CD14-positive monocyte (primary cell): ENCODE measurements around the gene HPGD. TPM values are rescaled to one million over a fixed set of nuclear protein-coding genes. Genes with fewer than 3 reads are reported as not detected.

Experiments used
- DNase-seq, 3 donors: peaks; one replicate each; pipeline ENCODE4 v3.0.0-alpha.2; 2011 to 2022
- H2AFZ ChIP-seq: 2 replicates; pipeline ENCODE4 v1.6.0; 2012; ENCODE audit warnings: mild to moderate bottlenecking, low read depth, low read length, inconsistent platforms; ENCODE audit not compliant: insufficient read depth, poor library complexity, severe bottlenecking
- H3K27ac ChIP-seq, 2 donors: 1 replicate in 1 of 2; 2 replicates in 1 of 2; pipeline ENCODE4 v1.5.1; 2012 to 2013; ENCODE audit warnings: low read length in 2 of 2, control low read depth in 1 of 2, inconsistent platforms in 1 of 2, low read depth in 1 of 2, mild to moderate bottlenecking in 1 of 2
- H3K27me3 ChIP-seq, 2 donors: one replicate each; pipeline versions ENCODE4 v1.6.0 to v1.6.1; 2011 to 2013; ENCODE audit warnings: low read length in 2 of 2; ENCODE audit not compliant: control insufficient read depth in 2 of 2, insufficient read depth in 2 of 2
- H3K36me3 ChIP-seq, 2 donors: replicated peaks in 1 of 2; 1 replicate in 1 of 2; 2 replicates in 1 of 2; pipeline versions ENCODE4 v1.5.1 to v1.6.1; 2012 to 2013; ENCODE audit warnings: low read length in 2 of 2, control low read depth in 1 of 2, inconsistent platforms in 1 of 2, mild to moderate bottlenecking in 1 of 2; ENCODE audit not compliant: insufficient read depth in 2 of 2, control insufficient read depth in 1 of 2
- H3K4me1 ChIP-seq, 2 donors: 1 replicate in 1 of 2; 2 replicates in 1 of 2; pipeline versions ENCODE4 v1.5.1 to v1.6.1; 2012 to 2013; ENCODE audit warnings: low read length in 2 of 2, control low read depth in 1 of 2, inconsistent platforms in 1 of 2, mild to moderate bottlenecking in 1 of 2, moderate library complexity in 1 of 2; ENCODE audit not compliant: insufficient read depth in 2 of 2, control insufficient read depth in 1 of 2
- H3K4me2 ChIP-seq: replicated peaks from 2 replicates; pipeline ENCODE3; 2012; ENCODE audit warnings: low read length, moderate library complexity, mild to moderate bottlenecking; ENCODE audit not compliant: poor library complexity, severe bottlenecking; ENCODE audit errors: extremely low read depth
- H3K4me3 ChIP-seq, 3 experiments: fragments of 200-600 bp in 1 of 3; sonication (generic) in 1 of 3; replicated peaks in 1 of 3; 1 replicate in 2 of 3; 2 replicates in 1 of 3; pipeline ENCODE4 v1.5.1; 2011 to 2013; ENCODE audit warnings: low read length in 3 of 3, mild to moderate bottlenecking in 3 of 3, control low read depth in 2 of 3, low read depth in 2 of 3, inconsistent platforms in 1 of 3, moderate library complexity in 1 of 3
- H3K79me2 ChIP-seq: 2 replicates; pipeline ENCODE4 v1.6.0; 2012; ENCODE audit warnings: mild to moderate bottlenecking, control low read depth, inconsistent platforms, low read length, moderate library complexity; ENCODE audit not compliant: insufficient read depth
- H3K9ac ChIP-seq: 2 replicates; pipeline ENCODE4 v1.6.0; 2017; ENCODE audit warnings: low read length, mild to moderate bottlenecking; ENCODE audit not compliant: insufficient read depth, poor library complexity, severe bottlenecking
- H3K9me3 ChIP-seq, 2 donors: replicated peaks in 1 of 2; 1 replicate in 1 of 2; 2 replicates in 1 of 2; pipeline versions ENCODE4 v1.5.1 to v1.6.1; 2012 to 2013; ENCODE audit warnings: low read length in 2 of 2, control low read depth in 1 of 2; ENCODE audit not compliant: control insufficient read depth in 1 of 2, insufficient read depth in 1 of 2
- H4K20me1 ChIP-seq: 2 replicates; pipeline ENCODE4 v1.6.0; 2012; ENCODE audit warnings: mild to moderate bottlenecking, low read length, control low read depth, moderate library complexity; ENCODE audit not compliant: insufficient read depth
- H3K27ac Mint-ChIP-seq, 7 donors: one replicate each; pipeline ENCODE4 v1.8.0; 2020; ENCODE audit warnings: mild to moderate bottlenecking in 7 of 7, mixed read lengths in 7 of 7, moderate library complexity in 6 of 7, inconsistent platforms in 2 of 7
- H3K27me3 Mint-ChIP-seq, 3 donors: one replicate each; pipeline ENCODE4 v1.8.0; 2021 to 2022; ENCODE audit warnings: low read depth in 3 of 3, mild to moderate bottlenecking in 3 of 3, mixed read lengths in 3 of 3, moderate library complexity in 3 of 3, inconsistent platforms in 1 of 3
- H3K36me3 Mint-ChIP-seq, 2 donors: one replicate each; pipeline ENCODE4 v1.8.0; 2020; ENCODE audit warnings: mixed read lengths in 2 of 2, inconsistent platforms in 1 of 2, mild to moderate bottlenecking in 1 of 2
- H3K4me1 Mint-ChIP-seq: one replicate; pipeline ENCODE4 v1.8.0; 2020; ENCODE audit warnings: mild to moderate bottlenecking, mixed read lengths
- H3K4me3 Mint-ChIP-seq, 2 donors: one replicate each; pipeline ENCODE4 v1.8.0; 2020; ENCODE audit warnings: mild to moderate bottlenecking in 2 of 2, mixed read lengths in 2 of 2, moderate library complexity in 1 of 2
- H3K9me3 Mint-ChIP-seq, 7 donors: one replicate each; pipeline ENCODE4 v1.8.0; 2020 to 2022; ENCODE audit warnings: mixed read lengths in 7 of 7, mild to moderate bottlenecking in 6 of 7, moderate library complexity in 6 of 7, inconsistent platforms in 2 of 7
- WGBS: methylation state at CpG from one replicate; pipeline ENCODE4 v1.1.5; 2013; ENCODE audit warnings: missing lambda C conversion rate; ENCODE audit not compliant: insufficient coverage; 5-methylcytosine and 5-hydroxymethylcytosine counted together
- intact Hi-C, 2 donors: fragments of 100-400 bp; cut with micrococcal nuclease; formaldehyde crosslinking; loops; one replicate each; pipeline versions ENCODE4 v1.15.0 to v1.15.1; 2023
- polyA plus RNA-seq, 3 donors: library from polyadenylated mRNA; depleted of rRNA in 1 of 3; unstranded in 2 of 3; stranded (reverse) in 1 of 3; fragments of 300-500 nt in 2 of 3; fragments of >200 nt in 1 of 3; fragmentation: Illumina TruSeq in 2 of 3; gene quantifications; 1 replicate in 2 of 3; 2 replicates in 1 of 3; pipeline ENCODE4 v1.2.3, GENCODE V29; 2012 to 2021
- TF ChIP-seq, protein P1 (sequence below): fragments of 200-600 bp; IDR thresholded peaks from one replicate; pipeline ENCODE4 v1.8.0; 2022; ENCODE audit warnings: antibody characterized with exemption, mild to moderate bottlenecking

HPGD gene
- polyA plus RNA-seq, 3 donors: 0.17 to 2.3 (median 1.3) TPM

DNA sequence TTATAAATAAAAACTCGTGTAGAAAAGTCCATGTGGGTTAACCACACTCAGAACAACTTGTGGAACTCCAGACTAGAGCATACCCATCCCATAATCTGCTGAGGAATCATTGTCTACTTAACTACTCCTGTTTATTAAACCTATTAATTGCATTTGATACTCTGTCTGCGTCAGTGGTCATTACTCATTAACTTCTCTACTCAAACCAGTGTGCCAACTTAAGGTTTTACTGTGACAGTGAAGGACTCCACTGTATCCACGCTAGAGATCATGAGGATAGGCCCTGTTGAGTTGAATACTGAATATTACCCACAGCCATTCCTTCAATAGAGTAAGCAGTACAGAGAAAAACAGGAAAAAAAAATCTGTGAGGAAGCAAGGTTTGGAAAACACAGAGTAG, 17.3 kb downstream of the HPGD start:
- no peaks in the 10 kb centered on the region for H3K27me3 ChIP-seq
- no peak overlapping the region for H3K9ac ChIP-seq
- no peaks in the 10 kb centered on the region for H3K79me2 ChIP-seq
- Mint-ChIP-seq H3K36me3 (no peaks in the 10 kb centered on the region), H3K4me3 (no peak overlapping the region), H3K4me1 (no peaks in the 10 kb centered on the region), H3K27ac (no peak overlapping the region), H3K27me3 (no peaks in the 10 kb centered on the region), H3K9me3 (peaks cover 0 to 3% (median 0%) of the 10 kb centered on the region in 7 donors)
- intact Hi-C loops: no loop called here
- TF ChIP-seq, protein P1, sequence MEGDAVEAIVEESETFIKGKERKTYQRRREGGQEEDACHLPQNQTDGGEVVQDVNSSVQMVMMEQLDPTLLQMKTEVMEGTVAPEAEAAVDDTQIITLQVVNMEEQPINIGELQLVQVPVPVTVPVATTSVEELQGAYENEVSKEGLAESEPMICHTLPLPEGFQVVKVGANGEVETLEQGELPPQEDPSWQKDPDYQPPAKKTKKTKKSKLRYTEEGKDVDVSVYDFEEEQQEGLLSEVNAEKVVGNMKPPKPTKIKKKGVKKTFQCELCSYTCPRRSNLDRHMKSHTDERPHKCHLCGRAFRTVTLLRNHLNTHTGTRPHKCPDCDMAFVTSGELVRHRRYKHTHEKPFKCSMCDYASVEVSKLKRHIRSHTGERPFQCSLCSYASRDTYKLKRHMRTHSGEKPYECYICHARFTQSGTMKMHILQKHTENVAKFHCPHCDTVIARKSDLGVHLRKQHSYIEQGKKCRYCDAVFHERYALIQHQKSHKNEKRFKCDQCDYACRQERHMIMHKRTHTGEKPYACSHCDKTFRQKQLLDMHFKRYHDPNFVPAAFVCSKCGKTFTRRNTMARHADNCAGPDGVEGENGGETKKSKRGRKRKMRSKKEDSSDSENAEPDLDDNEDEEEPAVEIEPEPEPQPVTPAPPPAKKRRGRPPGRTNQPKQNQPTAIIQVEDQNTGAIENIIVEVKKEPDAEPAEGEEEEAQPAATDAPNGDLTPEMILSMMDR: no peak
- no peak overlapping the region for H3K27ac ChIP-seq
- DNase-seq: no peak
- no peaks in the 10 kb centered on the region for H4K20me1 ChIP-seq
- no peak overlapping the region for H3K4me2 ChIP-seq
- H2AFZ ChIP-seq: no peak overlapping the region
- no peaks in the 10 kb centered on the region for H3K4me1 ChIP-seq
- H3K36me3 ChIP-seq: no peaks in the 10 kb centered on the region
- H3K9me3 ChIP-seq: no peaks in the 10 kb centered on the region
- no peak overlapping the region for H3K4me3 ChIP-seq
- no CpG with 5 or more reads among the region's 3 CpGs for WGBS

DNA sequence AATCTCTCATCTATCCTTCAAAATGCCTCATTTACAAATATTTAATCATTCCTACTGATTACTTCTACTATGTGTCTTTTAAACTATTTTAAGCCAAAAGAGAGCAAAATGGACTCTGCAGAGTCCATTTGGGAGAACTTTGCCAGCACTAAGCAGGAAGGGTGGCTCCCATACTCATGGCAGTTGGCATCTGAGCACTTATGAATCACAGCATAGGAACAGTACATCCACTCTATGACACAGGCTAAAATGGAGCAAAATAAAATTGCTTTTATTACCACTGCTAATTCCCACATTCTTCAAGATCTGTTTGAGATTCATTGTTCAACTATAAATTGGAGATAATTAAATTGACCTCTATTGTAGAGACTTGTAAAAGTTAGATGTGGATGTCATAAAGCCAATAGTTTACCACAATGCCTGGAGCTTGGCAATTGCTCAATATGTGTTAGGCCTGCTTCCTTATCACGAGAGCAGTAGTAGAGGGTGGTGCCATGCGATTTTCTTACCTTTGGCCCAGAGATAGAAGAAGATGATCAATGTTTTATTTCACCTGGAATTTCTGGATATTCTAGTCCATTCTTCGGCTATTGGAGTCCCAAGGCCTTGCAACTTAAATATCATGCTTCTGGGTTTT, 19.1 kb downstream of the HPGD start:
- H3K4me3 Mint-ChIP-seq: no peak overlapping the region
- Histone ChIP-seq H3K27me3 (no peaks in the 10 kb centered on the region), H3K4me2 (no peak overlapping the region), H3K4me1 (no peaks in the 10 kb centered on the region), H3K79me2 (no peaks in the 10 kb centered on the region), H3K4me3 (no peak overlapping the region), H2AFZ (no peak overlapping the region), H3K36me3 (no peaks in the 10 kb centered on the region), H3K9ac (no peak overlapping the region), H3K27ac (no peak overlapping the region), H3K9me3 (no peaks in the 10 kb centered on the region), H4K20me1 (no peaks in the 10 kb centered on the region)
- H3K27me3 Mint-ChIP-seq: no peaks in the 10 kb centered on the region
- intact Hi-C loops: no loop called here
- no peak overlapping the region for H3K27ac Mint-ChIP-seq
- WGBS: 0% methylated on average over 1 of the region's 3 CpGs
- H3K36me3 Mint-ChIP-seq: no peaks in the 10 kb centered on the region
- H3K4me1 Mint-ChIP-seq: no peaks in the 10 kb centered on the region
- TF ChIP-seq, protein P1: no peak
- no peak for DNase-seq
- peaks cover 0 to 3% (median 0%) of the 10 kb centered on the region in 7 donors for H3K9me3 Mint-ChIP-seq
